DOHH2 (cell line): ENCODE results near the gene HACD2.

Experiments
- H3F3A ChIP-seq: fragments of 200-600 bp; sonication (generic), shearing (Covaris generic); 2 replicates; pipeline ENCODE4 v1.6.0; 2016; ENCODE audit warnings: antibody characterized with exemption, mild to moderate bottlenecking; ENCODE audit not compliant: control insufficient read depth, insufficient read depth
- H3K27ac ChIP-seq: fragments of 200-600 bp; sonication (generic); 2 replicates; pipeline ENCODE4 v1.5.1; 2014; ENCODE audit warnings: low read depth, mild to moderate bottlenecking, low read length, moderate library complexity
- H3K27me3 ChIP-seq: fragments of 200-600 bp; sonication (generic); 2 replicates; pipeline ENCODE4 v1.6.1; 2014; ENCODE audit warnings: mild to moderate bottlenecking, low read length, mixed read lengths; ENCODE audit not compliant: control insufficient read depth
- H3K36me3 ChIP-seq: fragments of 200-600 bp; sonication (generic); 2 replicates; pipeline ENCODE4 v1.6.1; 2014; ENCODE audit warnings: mild to moderate bottlenecking, low read length, moderate library complexity, mixed read lengths; ENCODE audit not compliant: control insufficient read depth
- H3K4me1 ChIP-seq: fragments of 200-600 bp; sonication (generic); 2 replicates; pipeline ENCODE4 v1.6.1; 2014; ENCODE audit warnings: mild to moderate bottlenecking, low read length, mixed read lengths; ENCODE audit not compliant: control insufficient read depth
- H3K4me2 ChIP-seq: fragments of 200-600 bp; sonication (generic); 2 replicates; pipeline ENCODE4 v1.6.0; 2014; ENCODE audit warnings: mild to moderate bottlenecking, low read length, moderate library complexity
- H3K4me3 ChIP-seq: fragments of 200-600 bp; sonication (generic); 2 replicates; pipeline ENCODE4 v1.5.1; 2014; ENCODE audit warnings: mild to moderate bottlenecking, low read length, mixed read lengths
- H3K79me2 ChIP-seq: fragments of 200-600 bp; sonication (generic); 2 replicates; pipeline ENCODE4 v1.6.1; 2014; ENCODE audit warnings: mild to moderate bottlenecking, low read length, mixed read lengths; ENCODE audit not compliant: control insufficient read depth
- H3K9me2 ChIP-seq: fragments of 200-600 bp; sonication (generic); replicated peaks from 2 replicates; pipeline ENCODE4 v1.6.1; 2014; ENCODE audit warnings: mild to moderate bottlenecking, low read length, mixed read lengths; ENCODE audit not compliant: control insufficient read depth
- H3K9me3 ChIP-seq: fragments of 200-600 bp; sonication (generic); 2 replicates; pipeline ENCODE4 v1.6.1; 2014; ENCODE audit warnings: antibody characterized with exemption, low read length, mixed read lengths; ENCODE audit not compliant: control insufficient read depth, insufficient read depth
- H4K20me1 ChIP-seq: fragments of 200-600 bp; sonication (generic); 2 replicates; pipeline ENCODE4 v1.6.0; 2014; ENCODE audit warnings: low read depth, mild to moderate bottlenecking, antibody characterized with exemption, low read length, moderate library complexity; ENCODE audit not compliant: control insufficient read depth, insufficient read depth
- EZH2phosphoT487 ChIP-seq: fragments of 200-600 bp; sonication (generic); IDR thresholded peaks from 2 replicates; pipeline ENCODE4 v1.6.1; 2017; ENCODE audit warnings: borderline replicate concordance, mild to moderate bottlenecking, antibody characterized with exemption, low read length, moderate library complexity, mixed read lengths
- TF ChIP-seq, protein P1 (sequence below): fragments of 200-600 bp; sonication (generic); IDR thresholded peaks from one replicate; pipeline ENCODE4 v1.5.1; 2014; ENCODE audit warnings: antibody characterized with exemption, mild to moderate bottlenecking, low read depth, low read length; ENCODE audit not compliant: poor library complexity, severe bottlenecking

HACD2 gene

DNA sequence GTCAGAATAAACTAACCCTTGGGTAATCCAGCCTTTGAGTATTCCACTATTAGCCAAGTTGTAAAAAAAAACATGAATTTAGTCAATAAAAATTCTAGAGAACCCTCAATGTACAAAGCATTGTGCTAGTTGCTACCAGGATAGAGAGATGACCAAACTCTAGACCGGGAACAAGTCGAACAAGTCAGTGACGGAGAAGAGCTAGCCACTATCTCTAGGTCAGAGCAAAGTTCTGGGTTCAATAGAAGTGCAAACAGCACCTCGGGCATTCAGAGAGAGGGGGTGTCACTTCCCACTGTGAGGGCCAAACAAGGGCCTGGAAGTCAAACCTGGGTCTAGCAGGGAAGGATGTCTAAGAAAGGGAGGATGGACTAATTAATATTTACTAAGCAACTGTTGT lies 133.7 kb downstream of the HACD2 start:
- no peak overlapping the region for H3K4me3 ChIP-seq
- TF ChIP-seq, protein P1, sequence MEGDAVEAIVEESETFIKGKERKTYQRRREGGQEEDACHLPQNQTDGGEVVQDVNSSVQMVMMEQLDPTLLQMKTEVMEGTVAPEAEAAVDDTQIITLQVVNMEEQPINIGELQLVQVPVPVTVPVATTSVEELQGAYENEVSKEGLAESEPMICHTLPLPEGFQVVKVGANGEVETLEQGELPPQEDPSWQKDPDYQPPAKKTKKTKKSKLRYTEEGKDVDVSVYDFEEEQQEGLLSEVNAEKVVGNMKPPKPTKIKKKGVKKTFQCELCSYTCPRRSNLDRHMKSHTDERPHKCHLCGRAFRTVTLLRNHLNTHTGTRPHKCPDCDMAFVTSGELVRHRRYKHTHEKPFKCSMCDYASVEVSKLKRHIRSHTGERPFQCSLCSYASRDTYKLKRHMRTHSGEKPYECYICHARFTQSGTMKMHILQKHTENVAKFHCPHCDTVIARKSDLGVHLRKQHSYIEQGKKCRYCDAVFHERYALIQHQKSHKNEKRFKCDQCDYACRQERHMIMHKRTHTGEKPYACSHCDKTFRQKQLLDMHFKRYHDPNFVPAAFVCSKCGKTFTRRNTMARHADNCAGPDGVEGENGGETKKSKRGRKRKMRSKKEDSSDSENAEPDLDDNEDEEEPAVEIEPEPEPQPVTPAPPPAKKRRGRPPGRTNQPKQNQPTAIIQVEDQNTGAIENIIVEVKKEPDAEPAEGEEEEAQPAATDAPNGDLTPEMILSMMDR: no peak
- TF ChIP-seq EZH2phosphoT487: no peak
- H3K9me3 ChIP-seq: no peaks in the 10 kb centered on the region
- no peaks in the 10 kb centered on the region for H3K9me2 ChIP-seq
- H3K79me2 ChIP-seq: no peaks in the 10 kb centered on the region
- H3K27me3 ChIP-seq: peaks cover 15% of the 10 kb centered on the region
- no peaks in the 10 kb centered on the region for H3F3A ChIP-seq
- H3K4me2 ChIP-seq: no peak overlapping the region
- no peaks in the 10 kb centered on the region for H4K20me1 ChIP-seq
- no peaks in the 10 kb centered on the region for H3K4me1 ChIP-seq
- no peaks in the 10 kb centered on the region for H3K36me3 ChIP-seq
- H3K27ac ChIP-seq: no peak overlapping the region

DNA sequence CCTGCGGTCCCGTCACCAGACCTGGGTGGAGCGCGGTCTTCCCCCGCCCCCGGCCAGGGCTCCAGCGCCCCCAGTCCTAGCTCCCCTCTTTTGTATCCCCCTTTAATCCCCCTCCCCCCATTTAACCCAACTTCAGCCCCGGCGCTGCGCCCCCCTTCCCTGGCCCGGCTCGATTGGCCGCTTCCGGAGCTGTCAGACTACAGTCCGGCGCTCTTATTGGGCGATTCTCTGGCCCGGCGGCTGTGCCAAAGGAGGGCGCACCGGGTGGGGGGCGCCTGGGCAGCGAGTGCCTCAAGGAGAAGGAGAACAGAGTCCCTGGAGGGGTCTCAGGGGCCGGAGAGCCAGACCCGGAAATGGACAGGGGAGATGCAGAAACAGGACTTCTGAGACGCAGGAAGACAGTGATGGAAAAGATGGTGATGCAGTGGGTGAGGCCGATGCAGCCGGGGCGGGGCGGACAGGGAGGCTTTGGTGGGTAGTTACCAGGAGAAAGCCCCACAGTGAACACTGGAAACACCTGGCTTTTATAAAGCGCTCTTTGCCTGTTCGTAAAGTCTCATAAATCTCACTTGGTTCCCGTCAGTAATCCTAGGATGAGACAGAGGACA lies 134.8 kb downstream of the HACD2 start:
- H3K9me2 ChIP-seq: no peaks in the 10 kb centered on the region
- H3F3A ChIP-seq: no peaks in the 10 kb centered on the region
- no peaks in the 10 kb centered on the region for H3K79me2 ChIP-seq
- no peak overlapping the region for H3K4me3 ChIP-seq
- no peak overlapping the region for H3K4me2 ChIP-seq
- TF ChIP-seq EZH2phosphoT487: no peak
- TF ChIP-seq, protein P1: no peak
- H3K27ac ChIP-seq: no peak overlapping the region
- no peaks in the 10 kb centered on the region for H3K36me3 ChIP-seq
- H3K9me3 ChIP-seq: no peaks in the 10 kb centered on the region
- peaks cover 15% of the 10 kb centered on the region for H3K27me3 ChIP-seq
- H4K20me1 ChIP-seq: no peaks in the 10 kb centered on the region
- no peaks in the 10 kb centered on the region for H3K4me1 ChIP-seq

GRCh38 chr3:123449102-123449996 lies 135.5 kb downstream of the HACD2 start:
- no peak overlapping the region for H3K27ac ChIP-seq
- no peaks in the 10 kb centered on the region for H3K4me1 ChIP-seq
- peaks cover 22% of the 10 kb centered on the region for H3K27me3 ChIP-seq
- TF ChIP-seq, protein P1: no peak
- no peak for TF ChIP-seq EZH2phosphoT487
- H3K79me2 ChIP-seq: no peaks in the 10 kb centered on the region
- H3K9me3 ChIP-seq: no peaks in the 10 kb centered on the region
- H3K4me2 ChIP-seq: no peak overlapping the region; the same call in 1 of the 2 replicates
- no peaks in the 10 kb centered on the region for H3F3A ChIP-seq
- no peak overlapping the region for H3K4me3 ChIP-seq
- H3K9me2 ChIP-seq: no peaks in the 10 kb centered on the region
- H3K36me3 ChIP-seq: no peaks in the 10 kb centered on the region
- no peaks in the 10 kb centered on the region for H4K20me1 ChIP-seq
